DOHH2 (cell line): Measurements from ENCODE around the gene CACNA1F.

ENCODE experiments used
- H3F3A ChIP-seq: fragments of 200-600 bp; sonication (generic), shearing (Covaris generic); 2 replicates; pipeline ENCODE4 v1.6.0; 2016; ENCODE audit warnings: antibody characterized with exemption, mild to moderate bottlenecking; ENCODE audit not compliant: control insufficient read depth, insufficient read depth
- H3K27ac ChIP-seq: fragments of 200-600 bp; sonication (generic); 2 replicates; pipeline ENCODE4 v1.5.1; 2014; ENCODE audit warnings: low read depth, mild to moderate bottlenecking, low read length, moderate library complexity
- H3K27me3 ChIP-seq: fragments of 200-600 bp; sonication (generic); 2 replicates; pipeline ENCODE4 v1.6.1; 2014; ENCODE audit warnings: mild to moderate bottlenecking, low read length, mixed read lengths; ENCODE audit not compliant: control insufficient read depth
- H3K36me3 ChIP-seq: fragments of 200-600 bp; sonication (generic); 2 replicates; pipeline ENCODE4 v1.6.1; 2014; ENCODE audit warnings: mild to moderate bottlenecking, low read length, moderate library complexity, mixed read lengths; ENCODE audit not compliant: control insufficient read depth
- H3K4me1 ChIP-seq: fragments of 200-600 bp; sonication (generic); 2 replicates; pipeline ENCODE4 v1.6.1; 2014; ENCODE audit warnings: mild to moderate bottlenecking, low read length, mixed read lengths; ENCODE audit not compliant: control insufficient read depth
- H3K4me2 ChIP-seq: fragments of 200-600 bp; sonication (generic); 2 replicates; pipeline ENCODE4 v1.6.0; 2014; ENCODE audit warnings: mild to moderate bottlenecking, low read length, moderate library complexity
- H3K4me3 ChIP-seq: fragments of 200-600 bp; sonication (generic); 2 replicates; pipeline ENCODE4 v1.5.1; 2014; ENCODE audit warnings: mild to moderate bottlenecking, low read length, mixed read lengths
- H3K79me2 ChIP-seq: fragments of 200-600 bp; sonication (generic); 2 replicates; pipeline ENCODE4 v1.6.1; 2014; ENCODE audit warnings: mild to moderate bottlenecking, low read length, mixed read lengths; ENCODE audit not compliant: control insufficient read depth
- H3K9me2 ChIP-seq: fragments of 200-600 bp; sonication (generic); replicated peaks from 2 replicates; pipeline ENCODE4 v1.6.1; 2014; ENCODE audit warnings: mild to moderate bottlenecking, low read length, mixed read lengths; ENCODE audit not compliant: control insufficient read depth
- H3K9me3 ChIP-seq: fragments of 200-600 bp; sonication (generic); 2 replicates; pipeline ENCODE4 v1.6.1; 2014; ENCODE audit warnings: antibody characterized with exemption, low read length, mixed read lengths; ENCODE audit not compliant: control insufficient read depth, insufficient read depth
- H4K20me1 ChIP-seq: fragments of 200-600 bp; sonication (generic); 2 replicates; pipeline ENCODE4 v1.6.0; 2014; ENCODE audit warnings: low read depth, mild to moderate bottlenecking, antibody characterized with exemption, low read length, moderate library complexity; ENCODE audit not compliant: control insufficient read depth, insufficient read depth
- CTCF ChIP-seq: fragments of 200-600 bp; sonication (generic); IDR thresholded peaks from one replicate; pipeline ENCODE4 v1.5.1; 2014; ENCODE audit warnings: antibody characterized with exemption, mild to moderate bottlenecking, low read depth, low read length; ENCODE audit not compliant: poor library complexity, severe bottlenecking
- EZH2phosphoT487 ChIP-seq: fragments of 200-600 bp; sonication (generic); IDR thresholded peaks from 2 replicates; pipeline ENCODE4 v1.6.1; 2017; ENCODE audit warnings: borderline replicate concordance, mild to moderate bottlenecking, antibody characterized with exemption, low read length, moderate library complexity, mixed read lengths

CACNA1F gene

GRCh38 chrX:49269010-49269766, 36.0 kb upstream of the CACNA1F start:
- TF ChIP-seq EZH2phosphoT487 (no peak), CTCF (no peak)
- no peaks in the 10 kb centered on the region for H3K9me3 ChIP-seq
- H3F3A ChIP-seq, result no peaks in the 10 kb centered on the region
- H3K9me2 ChIP-seq, result no peaks in the 10 kb centered on the region
- H3K79me2 ChIP-seq, result peaks cover 43% of the 10 kb centered on the region
- H3K27me3 ChIP-seq, result no peaks in the 10 kb centered on the region
- H3K36me3 ChIP-seq, result peaks cover 8% of the 10 kb centered on the region; the same call in 1 of the 2 replicates
- H3K27ac ChIP-seq, result peak overlapping the region; percentile 71
- H4K20me1 ChIP-seq, result no peaks in the 10 kb centered on the region
- H3K4me1 ChIP-seq, result peaks cover 30% of the 10 kb centered on the region
- peak overlapping the region; percentile 70 for H3K4me2 ChIP-seq
- peak overlapping the region; percentile 85 for H3K4me3 ChIP-seq

- Histone ChIP-seq H3K4me3 (peak overlapping the region; percentile 85), H4K20me1 (no peaks in the 10 kb centered on the region), H3K27ac (peak overlapping the region; percentile 42), H3K27me3 (no peaks in the 10 kb centered on the region), H3K9me3 (no peaks in the 10 kb centered on the region), H3K79me2 (peaks cover 38% of the 10 kb centered on the region), H3F3A (no peaks in the 10 kb centered on the region), H3K36me3 (peaks cover 7% of the 10 kb centered on the region; the same call in 1 of the 2 replicates), H3K4me2 (peak overlapping the region; percentile 70), H3K4me1 (peaks cover 30% of the 10 kb centered on the region), H3K9me2 (no peaks in the 10 kb centered on the region)
- TF ChIP-seq EZH2phosphoT487 (no peak), CTCF (no peak)
Measured at GRCh38 chrX:49268702-49269009, 35.5 kb upstream of the CACNA1F start.

GRCh38 chrX:49266523-49267445, 33.6 kb upstream of the CACNA1F start:
- H3F3A ChIP-seq, result no peaks in the 10 kb centered on the region
- H3K79me2 ChIP-seq, result peaks cover 19% of the 10 kb centered on the region
- no peak overlapping the region for H3K4me2 ChIP-seq
- H3K4me1 ChIP-seq, result peaks cover 21% of the 10 kb centered on the region
- peaks cover under 1% of the 10 kb centered on the region; the same call in 1 of the 2 replicates for H3K36me3 ChIP-seq
- H3K27me3 ChIP-seq, result no peaks in the 10 kb centered on the region
- TF ChIP-seq CTCF (no peak), EZH2phosphoT487 (no peak)
- no peaks in the 10 kb centered on the region for H4K20me1 ChIP-seq
- no peak overlapping the region for H3K4me3 ChIP-seq
- H3K27ac ChIP-seq, result no peak overlapping the region
- no peaks in the 10 kb centered on the region for H3K9me2 ChIP-seq
- no peaks in the 10 kb centered on the region for H3K9me3 ChIP-seq
